Measurements from ENCODE around the gene C7.
A peak's percentile ranks its signal among the peaks of the same experiment; 100 is the strongest.
"Not testable (repeated sequence)": the region's sequence is repeated elsewhere in the genome, so short reads cannot be mapped to it uniquely, and the experiment has no call there.

Gene C7

DNA sequence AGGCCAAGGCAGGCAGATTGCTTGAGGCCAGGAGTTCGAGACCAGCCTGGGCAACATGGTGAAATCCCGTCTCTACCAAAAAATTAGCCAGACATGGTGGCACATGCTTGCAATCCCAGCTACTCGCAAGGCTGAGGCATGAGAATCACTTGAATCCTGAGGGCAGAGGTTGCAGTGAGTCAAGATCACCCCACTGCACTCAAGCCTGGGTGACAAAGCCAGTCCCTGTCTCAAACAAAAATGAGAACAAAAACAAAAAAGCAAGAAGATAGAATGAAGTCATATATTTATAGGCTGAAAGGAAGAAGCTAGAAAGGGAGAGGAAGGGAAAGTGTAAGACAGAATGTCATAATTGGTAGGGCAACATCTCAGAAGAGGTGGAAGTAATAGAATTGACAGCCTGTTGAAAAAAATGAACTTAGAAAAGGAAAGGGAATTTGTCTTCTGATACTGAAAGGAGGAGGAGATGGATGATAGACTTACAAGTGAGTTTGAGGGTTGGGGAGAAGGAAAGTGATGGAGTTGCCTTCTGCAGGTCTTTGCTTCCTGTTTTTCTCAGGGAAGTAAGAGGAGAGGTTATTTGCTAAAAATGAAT is 35.9 kb upstream of the C7 start:
- Histone ChIP-seq H3K4me3 (ENCODE audit: low read depth in 1 of 2, low read length in 1 of 2) (no peak overlapping the region), H3K27me3 (no peaks in the 10 kb centered on the region), H3K4me1 (ENCODE audit: control insufficient read depth in 1 of 2, insufficient read depth in 1 of 2, low read depth in 1 of 2, low read length in 1 of 2) (no peaks in the 10 kb centered on the region), H3K9me3 (no peaks in the 10 kb centered on the region), H3K36me3 (no peaks in the 10 kb centered on the region), H3K27ac (no peak overlapping the region)
- TF ChIP-seq, protein P1, sequence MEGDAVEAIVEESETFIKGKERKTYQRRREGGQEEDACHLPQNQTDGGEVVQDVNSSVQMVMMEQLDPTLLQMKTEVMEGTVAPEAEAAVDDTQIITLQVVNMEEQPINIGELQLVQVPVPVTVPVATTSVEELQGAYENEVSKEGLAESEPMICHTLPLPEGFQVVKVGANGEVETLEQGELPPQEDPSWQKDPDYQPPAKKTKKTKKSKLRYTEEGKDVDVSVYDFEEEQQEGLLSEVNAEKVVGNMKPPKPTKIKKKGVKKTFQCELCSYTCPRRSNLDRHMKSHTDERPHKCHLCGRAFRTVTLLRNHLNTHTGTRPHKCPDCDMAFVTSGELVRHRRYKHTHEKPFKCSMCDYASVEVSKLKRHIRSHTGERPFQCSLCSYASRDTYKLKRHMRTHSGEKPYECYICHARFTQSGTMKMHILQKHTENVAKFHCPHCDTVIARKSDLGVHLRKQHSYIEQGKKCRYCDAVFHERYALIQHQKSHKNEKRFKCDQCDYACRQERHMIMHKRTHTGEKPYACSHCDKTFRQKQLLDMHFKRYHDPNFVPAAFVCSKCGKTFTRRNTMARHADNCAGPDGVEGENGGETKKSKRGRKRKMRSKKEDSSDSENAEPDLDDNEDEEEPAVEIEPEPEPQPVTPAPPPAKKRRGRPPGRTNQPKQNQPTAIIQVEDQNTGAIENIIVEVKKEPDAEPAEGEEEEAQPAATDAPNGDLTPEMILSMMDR (IDR thresholded peaks at IDR 0.05): no peak

DNA sequence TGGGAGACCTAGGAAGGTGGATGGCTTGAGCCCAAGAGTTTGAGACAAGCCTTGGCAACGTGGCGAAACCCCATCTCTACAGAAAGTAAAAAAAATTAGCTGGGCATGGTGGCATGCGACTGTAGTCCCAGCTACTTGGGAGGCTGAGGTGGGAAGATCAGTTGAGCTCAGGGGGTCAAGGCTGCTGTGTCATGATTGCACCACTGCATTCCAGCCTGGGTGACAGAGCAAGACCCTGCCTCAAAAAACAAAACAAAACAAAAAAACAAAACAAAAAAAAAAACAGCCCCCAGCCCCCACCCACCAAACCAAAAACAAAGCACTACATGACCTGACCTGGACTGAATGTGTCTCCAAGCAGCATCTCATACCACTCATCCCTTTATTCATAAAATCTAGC is 33.3 kb upstream of the C7 start:
- peaks cover 0 to 6% of the 10 kb centered on the region in 2 experiments for H3K4me1 ChIP-seq (ENCODE audit: control insufficient read depth in 1 of 2, insufficient read depth in 1 of 2, low read depth in 1 of 2, low read length in 1 of 2)
- TF ChIP-seq, protein P1 (IDR thresholded peaks at IDR 0.05): no peak
- H3K27me3 ChIP-seq: no peaks in the 10 kb centered on the region
- no peaks in the 10 kb centered on the region for H3K9me3 ChIP-seq
- no peak overlapping the region for H3K27ac ChIP-seq
- H3K36me3 ChIP-seq: no peaks in the 10 kb centered on the region
- no peak overlapping the region for H3K4me3 ChIP-seq (ENCODE audit: low read depth in 1 of 2, low read length in 1 of 2)

DNA sequence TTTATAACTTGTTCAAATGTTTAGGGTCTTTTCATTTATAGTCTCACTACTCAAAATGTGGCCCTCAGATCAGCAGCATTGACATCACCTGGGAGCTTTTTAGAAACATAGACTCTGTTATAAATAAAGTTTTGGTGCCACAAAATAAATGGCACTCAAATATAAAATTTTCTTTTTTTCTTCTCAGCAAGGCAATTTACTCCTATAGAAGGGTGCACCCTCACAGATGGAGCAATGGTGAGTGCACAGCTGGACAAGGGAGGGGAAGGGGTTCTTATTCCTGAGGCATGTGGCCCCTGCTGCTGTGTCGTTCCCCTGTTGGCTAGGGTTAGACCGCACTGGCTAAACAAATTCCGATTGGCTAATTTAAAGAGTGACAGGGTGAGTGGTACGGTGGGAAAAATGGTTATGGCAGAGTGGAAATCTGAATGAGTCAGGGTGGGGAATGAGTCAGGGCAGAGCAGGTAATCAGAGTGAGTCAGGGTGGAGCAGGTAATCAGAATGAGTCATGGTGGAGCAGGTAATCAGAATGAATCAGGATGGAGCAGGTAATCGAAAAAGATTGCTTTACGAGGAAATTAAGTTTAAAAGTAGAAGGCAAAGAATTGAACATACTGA is 31.8 kb upstream of the C7 start:
- Histone ChIP-seq H3K4me1 (ENCODE audit: control insufficient read depth in 1 of 2, insufficient read depth in 1 of 2, low read depth in 1 of 2, low read length in 1 of 2) (peaks cover 0 to 6% of the 10 kb centered on the region in 2 experiments), H3K27me3 (no peaks in the 10 kb centered on the region), H3K36me3 (no peaks in the 10 kb centered on the region), H3K9me3 (no peaks in the 10 kb centered on the region), H3K4me3 (ENCODE audit: low read depth in 1 of 2, low read length in 1 of 2) (no peak overlapping the region), H3K27ac (no peak overlapping the region)
- TF ChIP-seq, protein P1 (IDR thresholded peaks at IDR 0.05): no peak

DNA sequence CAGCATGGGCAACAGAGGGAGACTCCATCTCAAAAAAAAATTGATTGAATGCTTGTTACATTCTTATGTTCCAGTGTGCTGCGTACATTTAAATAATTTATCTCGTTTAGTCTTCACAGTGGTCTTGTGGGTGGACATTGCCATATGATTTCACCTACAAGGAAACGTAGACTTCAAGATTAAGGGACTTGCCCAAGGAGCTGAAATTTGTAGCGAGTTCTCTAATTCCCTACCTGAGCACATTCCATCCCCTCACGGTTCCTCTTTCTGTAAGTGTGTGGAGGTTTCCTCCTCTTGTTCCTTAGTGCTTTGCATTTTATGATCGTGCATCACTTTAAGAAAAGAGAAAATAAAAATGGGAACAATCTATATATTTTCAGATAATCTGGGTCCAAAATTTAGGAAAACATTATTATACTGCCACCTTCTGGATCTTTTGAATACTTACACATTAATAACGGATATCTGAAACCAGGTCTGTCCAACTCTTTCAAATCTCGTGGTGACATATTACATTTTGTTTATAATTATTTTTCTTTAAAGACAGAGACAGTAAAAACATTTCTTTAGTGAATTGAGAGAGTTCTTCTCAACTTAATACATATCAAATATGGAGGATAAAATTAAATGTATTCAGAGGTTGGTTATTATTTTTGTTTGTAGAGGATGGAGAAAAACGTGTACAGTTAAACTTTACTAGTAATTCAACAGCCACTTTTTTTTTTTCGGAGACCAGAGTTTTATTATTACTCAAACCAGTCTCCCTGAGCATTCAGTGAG is 29.9 kb upstream of the C7 start:
- H3K27me3 ChIP-seq: no peaks in the 10 kb centered on the region
- no peak overlapping the region for H3K4me3 ChIP-seq (ENCODE audit: low read depth in 1 of 2, low read length in 1 of 2)
- H3K36me3 ChIP-seq: no peaks in the 10 kb centered on the region
- no peaks in the 10 kb centered on the region for H3K9me3 ChIP-seq
- H3K27ac ChIP-seq: no peak overlapping the region
- H3K4me1 ChIP-seq (ENCODE audit: control insufficient read depth in 1 of 2, insufficient read depth in 1 of 2, low read depth in 1 of 2, low read length in 1 of 2): peaks cover 0 to 6% of the 10 kb centered on the region in 2 experiments
- TF ChIP-seq, protein P1 (IDR thresholded peaks at IDR 0.05): peak; percentile 52

DNA sequence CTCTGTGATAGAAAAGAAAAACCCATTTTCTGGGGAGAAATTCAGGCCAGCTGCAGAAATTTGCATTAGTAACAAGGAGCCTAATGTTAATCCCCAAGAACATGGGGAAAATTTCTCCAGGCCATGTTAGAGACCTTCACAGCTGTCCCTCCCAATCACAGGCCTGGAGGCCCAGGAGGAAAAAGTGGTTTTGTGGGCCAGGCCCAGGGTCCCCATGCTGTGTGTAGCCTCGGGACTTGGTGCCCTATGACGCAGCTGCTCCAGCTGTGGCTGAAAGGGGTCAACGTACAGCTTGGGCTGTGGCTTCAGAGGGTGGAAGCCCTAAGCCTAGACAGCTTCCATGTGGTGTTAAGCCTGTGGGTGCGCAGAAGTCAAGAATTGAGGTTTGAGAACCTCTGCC is 27.0 kb upstream of the C7 start:
- Histone ChIP-seq H3K4me3 (ENCODE audit: low read depth in 1 of 2, low read length in 1 of 2) (no peak overlapping the region), H3K9me3 (no peaks in the 10 kb centered on the region), H3K4me1 (ENCODE audit: control insufficient read depth in 1 of 2, insufficient read depth in 1 of 2, low read depth in 1 of 2, low read length in 1 of 2) (peaks cover 0 to 6% of the 10 kb centered on the region in 2 experiments), H3K27ac (no peak overlapping the region), H3K27me3 (no peaks in the 10 kb centered on the region), H3K36me3 (no peaks in the 10 kb centered on the region)
- TF ChIP-seq, protein P1 (IDR thresholded peaks at IDR 0.05): no peak

DNA sequence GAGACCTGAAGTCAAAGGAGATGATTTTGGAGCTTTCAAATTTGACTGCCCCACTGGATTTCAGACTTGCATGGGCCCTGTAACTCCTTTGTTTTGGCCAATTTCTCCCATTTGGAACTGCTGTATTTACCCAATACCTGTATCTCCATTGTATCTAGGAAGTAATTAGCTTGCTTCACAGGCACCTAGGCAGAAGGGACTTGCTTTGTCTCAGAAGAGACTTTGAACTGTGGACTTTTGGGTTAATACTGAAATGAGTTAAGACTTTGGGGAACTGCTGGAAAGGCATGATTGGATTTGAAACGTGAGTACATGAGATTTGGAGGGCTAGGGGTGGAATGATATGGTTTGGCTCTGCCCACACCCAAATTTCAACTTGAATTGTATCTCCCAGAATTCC is 26.2 kb upstream of the C7 start:
- H3K9me3 ChIP-seq; H3K4me1 ChIP-seq (ENCODE audit: control insufficient read depth in 1 of 2, insufficient read depth in 1 of 2, low read depth in 1 of 2, low read length in 1 of 2); H3K27me3 ChIP-seq; H3K4me3 ChIP-seq (ENCODE audit: low read depth in 1 of 2, low read length in 1 of 2); H3K36me3 ChIP-seq; H3K27ac ChIP-seq: not testable (repeated sequence)

DNA sequence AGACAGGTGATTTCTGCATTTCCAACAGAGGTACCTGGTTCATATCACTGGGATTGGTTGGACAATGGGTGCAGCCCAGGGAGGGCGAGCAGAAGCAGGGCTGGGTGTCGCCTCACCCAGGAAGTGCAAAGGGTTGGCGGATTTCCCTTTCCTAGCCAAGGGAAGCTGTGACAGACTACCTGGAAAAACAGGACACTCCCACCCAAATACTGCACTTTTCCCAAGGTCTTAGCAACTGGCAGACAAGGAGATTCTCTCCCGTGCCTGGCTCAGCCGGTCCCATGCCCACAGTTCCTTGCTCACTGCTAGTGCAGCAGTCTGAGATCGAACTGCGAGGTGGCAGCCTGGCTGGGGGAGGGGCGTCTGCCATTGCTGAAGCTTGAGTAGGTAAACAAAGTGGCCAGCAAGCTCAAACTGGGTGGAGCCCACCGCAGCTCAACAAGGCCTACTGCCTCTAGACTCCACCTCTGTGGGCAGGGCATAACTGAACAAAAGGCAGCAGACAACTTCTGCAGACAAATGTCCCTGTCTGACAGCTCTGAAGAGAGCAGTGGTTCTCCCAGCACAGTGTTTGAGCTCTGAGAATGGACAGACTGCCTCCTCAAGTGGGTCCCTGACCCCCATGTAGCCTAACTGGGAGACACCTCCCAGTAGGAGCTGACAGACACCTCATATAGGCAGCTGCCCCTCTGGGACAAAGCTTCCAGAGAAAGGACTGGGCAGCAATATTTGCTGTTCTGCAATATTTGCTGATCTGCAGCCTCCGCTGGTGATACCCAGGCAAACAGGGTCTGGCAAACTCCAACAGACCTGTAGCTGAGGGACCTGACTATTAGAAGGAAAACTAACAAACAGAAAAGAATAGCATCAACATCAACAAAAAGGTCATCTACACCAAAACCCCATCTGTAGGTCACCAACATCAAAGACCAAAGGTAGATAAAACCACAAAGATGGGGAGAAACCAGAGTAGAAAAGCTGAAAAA is 13.6 kb upstream of the C7 start:
- H3K36me3 ChIP-seq; H3K27me3 ChIP-seq; H3K4me1 ChIP-seq (ENCODE audit: control insufficient read depth in 1 of 2, insufficient read depth in 1 of 2, low read depth in 1 of 2, low read length in 1 of 2); H3K4me3 ChIP-seq (ENCODE audit: low read depth in 1 of 2, low read length in 1 of 2); H3K9me3 ChIP-seq; H3K27ac ChIP-seq: not testable (repeated sequence)
